Measurements from ENCODE around the gene SPDYE18.
"Not testable (repeated sequence)": the region's sequence is repeated elsewhere in the genome, so short reads cannot be mapped to it uniquely, and the experiment has no call there.

SPDYE18 gene

GRCh38 chr7:77062557-77062956, at the start of gene SPDYE18:
Gene SPDYE18 (minus strand): TSS chr7:77062558. CDS start chr7:77060512, 2,046 bp downstream.
- not testable (repeated sequence) for DNase-seq (ENCODE audit: extremely low read depth, insufficient read length); H3K36me3 ChIP-seq (ENCODE audit: control insufficient read depth, insufficient read depth, low read length); H3K4me3 ChIP-seq (replicated peaks; ENCODE audit: low read depth, low read length); H3K27me3 ChIP-seq (replicated peaks; ENCODE audit: control insufficient read depth, insufficient read depth, low read length)

- H3K4me3 ChIP-seq (replicated peaks; ENCODE audit: low read depth, low read length); H3K27me3 ChIP-seq (replicated peaks; ENCODE audit: control insufficient read depth, insufficient read depth, low read length); DNase-seq (ENCODE audit: extremely low read depth, insufficient read length); H3K36me3 ChIP-seq (ENCODE audit: control insufficient read depth, insufficient read depth, low read length): not testable (repeated sequence)
These were observed 46.0 kb upstream of the SPDYE18 start for GRCh38 chr7:77108362-77108761.

GRCh38 chr7:77107659-77108058, 45.3 kb upstream of the SPDYE18 start:
- H3K27me3 ChIP-seq (replicated peaks; ENCODE audit: control insufficient read depth, insufficient read depth, low read length); H3K4me3 ChIP-seq (replicated peaks; ENCODE audit: low read depth, low read length); H3K36me3 ChIP-seq (ENCODE audit: control insufficient read depth, insufficient read depth, low read length); DNase-seq (ENCODE audit: extremely low read depth, insufficient read length): not testable (repeated sequence)

- H3K4me3 ChIP-seq (replicated peaks; ENCODE audit: low read depth, low read length); H3K27me3 ChIP-seq (replicated peaks; ENCODE audit: control insufficient read depth, insufficient read depth, low read length); DNase-seq (ENCODE audit: extremely low read depth, insufficient read length); H3K36me3 ChIP-seq (ENCODE audit: control insufficient read depth, insufficient read depth, low read length): not testable (repeated sequence)
These were observed 43.5 kb upstream of the SPDYE18 start for GRCh38 chr7:77105904-77106303.

GRCh38 chr7:77102671-77103070, 40.3 kb upstream of the SPDYE18 start:
- DNase-seq (ENCODE audit: extremely low read depth, insufficient read length); H3K36me3 ChIP-seq (ENCODE audit: control insufficient read depth, insufficient read depth, low read length); H3K4me3 ChIP-seq (replicated peaks; ENCODE audit: low read depth, low read length): not testable (repeated sequence)

GRCh38 chr7:77101187-77101586, 38.8 kb upstream of the SPDYE18 start:
- H3K27me3 ChIP-seq (replicated peaks; ENCODE audit: control insufficient read depth, insufficient read depth, low read length); H3K4me3 ChIP-seq (replicated peaks; ENCODE audit: low read depth, low read length); H3K36me3 ChIP-seq (ENCODE audit: control insufficient read depth, insufficient read depth, low read length); DNase-seq (ENCODE audit: extremely low read depth, insufficient read length): not testable (repeated sequence)

More at GRCh38 chr7:77102671-77103070, 40.3 kb upstream of the SPDYE18 start:
- not testable (repeated sequence) for H3K27me3 ChIP-seq (replicated peaks; ENCODE audit: control insufficient read depth, insufficient read depth, low read length)

GRCh38 chr7:77100501-77100900, 38.1 kb upstream of the SPDYE18 start:
- not testable (repeated sequence) for H3K27me3 ChIP-seq (replicated peaks; ENCODE audit: control insufficient read depth, insufficient read depth, low read length); H3K4me3 ChIP-seq (replicated peaks; ENCODE audit: low read depth, low read length); H3K36me3 ChIP-seq (ENCODE audit: control insufficient read depth, insufficient read depth, low read length); DNase-seq (ENCODE audit: extremely low read depth, insufficient read length)

- not testable (repeated sequence) for DNase-seq (ENCODE audit: extremely low read depth, insufficient read length); H3K4me3 ChIP-seq (replicated peaks; ENCODE audit: low read depth, low read length); H3K36me3 ChIP-seq (ENCODE audit: control insufficient read depth, insufficient read depth, low read length); H3K27me3 ChIP-seq (replicated peaks; ENCODE audit: control insufficient read depth, insufficient read depth, low read length)
These were observed 29.9 kb upstream of the SPDYE18 start for GRCh38 chr7:77092301-77092700.

- not testable (repeated sequence) for DNase-seq (ENCODE audit: extremely low read depth, insufficient read length); H3K27me3 ChIP-seq (replicated peaks; ENCODE audit: control insufficient read depth, insufficient read depth, low read length); H3K4me3 ChIP-seq (replicated peaks; ENCODE audit: low read depth, low read length); H3K36me3 ChIP-seq (ENCODE audit: control insufficient read depth, insufficient read depth, low read length)
These were observed 19.8 kb upstream of the SPDYE18 start for GRCh38 chr7:77082192-77082591.

GRCh38 chr7:77080236-77080635, 17.9 kb upstream of the SPDYE18 start:
- not testable (repeated sequence) for H3K36me3 ChIP-seq (ENCODE audit: control insufficient read depth, insufficient read depth, low read length); H3K27me3 ChIP-seq (replicated peaks; ENCODE audit: control insufficient read depth, insufficient read depth, low read length); DNase-seq (ENCODE audit: extremely low read depth, insufficient read length); H3K4me3 ChIP-seq (replicated peaks; ENCODE audit: low read depth, low read length)

- DNase-seq (ENCODE audit: extremely low read depth, insufficient read length); H3K36me3 ChIP-seq (ENCODE audit: control insufficient read depth, insufficient read depth, low read length); H3K4me3 ChIP-seq (replicated peaks; ENCODE audit: low read depth, low read length); H3K27me3 ChIP-seq (replicated peaks; ENCODE audit: control insufficient read depth, insufficient read depth, low read length): not testable (repeated sequence)
These were observed 17.3 kb upstream of the SPDYE18 start for GRCh38 chr7:77079624-77080023.

- H3K4me3 ChIP-seq (replicated peaks; ENCODE audit: low read depth, low read length); H3K27me3 ChIP-seq (replicated peaks; ENCODE audit: control insufficient read depth, insufficient read depth, low read length); DNase-seq (ENCODE audit: extremely low read depth, insufficient read length); H3K36me3 ChIP-seq (ENCODE audit: control insufficient read depth, insufficient read depth, low read length): not testable (repeated sequence)
These were observed 16.8 kb upstream of the SPDYE18 start for GRCh38 chr7:77079112-77079511.

GRCh38 chr7:77077060-77077459, 14.7 kb upstream of the SPDYE18 start:
- DNase-seq (ENCODE audit: extremely low read depth, insufficient read length); H3K27me3 ChIP-seq (replicated peaks; ENCODE audit: control insufficient read depth, insufficient read depth, low read length); H3K4me3 ChIP-seq (replicated peaks; ENCODE audit: low read depth, low read length); H3K36me3 ChIP-seq (ENCODE audit: control insufficient read depth, insufficient read depth, low read length): not testable (repeated sequence)

GRCh38 chr7:77074786-77075396, 12.5 kb upstream of the SPDYE18 start:
- not testable (repeated sequence) for DNase-seq (ENCODE audit: extremely low read depth, insufficient read length); H3K27me3 ChIP-seq (replicated peaks; ENCODE audit: control insufficient read depth, insufficient read depth, low read length); H3K36me3 ChIP-seq (ENCODE audit: control insufficient read depth, insufficient read depth, low read length); H3K4me3 ChIP-seq (replicated peaks; ENCODE audit: low read depth, low read length)

GRCh38 chr7:77071108-77071507, 8.8 kb upstream of the SPDYE18 start:
- DNase-seq (ENCODE audit: extremely low read depth, insufficient read length); H3K27me3 ChIP-seq (replicated peaks; ENCODE audit: control insufficient read depth, insufficient read depth, low read length); H3K36me3 ChIP-seq (ENCODE audit: control insufficient read depth, insufficient read depth, low read length); H3K4me3 ChIP-seq (replicated peaks; ENCODE audit: low read depth, low read length): not testable (repeated sequence)
